OCI-LY3 (cell line): ENCODE data around the gene L3MBTL4.

Source experiments
- H2AFZ ChIP-seq: fragments of 200-600, 300-600 bp; shearing (Covaris generic); 2 replicates; pipeline ENCODE4 v1.6.0; 2014; ENCODE audit warnings: antibody characterized with exemption, low read depth, low read length
- H3K27ac ChIP-seq: fragments of 200-600, 300-600 bp; sonication (generic); 2 replicates; pipeline ENCODE4 v1.5.1; 2014; ENCODE audit warnings: mild to moderate bottlenecking, low read length, moderate library complexity, mixed read lengths
- H3K27me3 ChIP-seq: fragments of 200-600, 300-600 bp; sonication (generic); 2 replicates; pipeline ENCODE4 v1.6.1; 2014; ENCODE audit warnings: low read depth, low read length, mixed read lengths
- H3K36me3 ChIP-seq: fragments of 200-600, 300-600 bp; sonication (generic); replicated peaks from 2 replicates; pipeline ENCODE3; 2014; ENCODE audit warnings: low read depth, low read length, mixed read lengths
- H3K4me1 ChIP-seq: fragments of 300-600, 200-600 bp; sonication (generic); 2 replicates; pipeline ENCODE4 v1.6.1; 2014; ENCODE audit warnings: low read length, mixed read lengths
- H3K4me2 ChIP-seq: fragments of 200-600, 300-600 bp; sonication (generic); 2 replicates; pipeline ENCODE4 v1.6.1; 2014; ENCODE audit warnings: low read length, mixed read lengths
- H3K4me3 ChIP-seq: fragments of 300-600, 200-600 bp; sonication (generic); 2 replicates; pipeline ENCODE4 v1.5.1; 2014; ENCODE audit warnings: antibody characterized with exemption, mild to moderate bottlenecking, low read length, moderate library complexity
- H3K79me2 ChIP-seq: fragments of 300-600, 200-600 bp; shearing (Covaris generic); 2 replicates; pipeline ENCODE4 v1.6.1; 2014; ENCODE audit warnings: mild to moderate bottlenecking, low read length, mixed read lengths
- H3K9ac ChIP-seq: fragments of 300-600, 200-600 bp; shearing (Covaris generic); 2 replicates; pipeline ENCODE4 v1.6.0; 2014; ENCODE audit warnings: mild to moderate bottlenecking, low read length, moderate library complexity
- H3K9me3 ChIP-seq: fragments of 200-600, 300-600 bp; shearing (Covaris generic); 2 replicates; pipeline ENCODE4 v1.6.1; 2014; ENCODE audit warnings: low read length, mixed read lengths; ENCODE audit not compliant: insufficient read depth
- H4K20me1 ChIP-seq: fragments of 200-600, 300-600 bp; sonication (generic); 2 replicates; pipeline ENCODE4 v1.6.1; 2016; ENCODE audit warnings: low read length, mixed read lengths; ENCODE audit not compliant: insufficient read depth
- EZH2phosphoT487 ChIP-seq: fragments of 200-600 bp; shearing (Covaris generic); IDR thresholded peaks from 2 replicates; pipeline ENCODE4 v1.6.1; 2018; ENCODE audit warnings: antibody characterized with exemption, mixed run types, low read depth
- TF ChIP-seq, protein P1 (sequence below): fragments of 200-600, 300-600 bp; sonication (generic); IDR thresholded peaks from 2 replicates; pipeline ENCODE4 v1.5.1; 2014; ENCODE audit warnings: antibody characterized with exemption, low read length, low read depth

The L3MBTL4 gene

DNA sequence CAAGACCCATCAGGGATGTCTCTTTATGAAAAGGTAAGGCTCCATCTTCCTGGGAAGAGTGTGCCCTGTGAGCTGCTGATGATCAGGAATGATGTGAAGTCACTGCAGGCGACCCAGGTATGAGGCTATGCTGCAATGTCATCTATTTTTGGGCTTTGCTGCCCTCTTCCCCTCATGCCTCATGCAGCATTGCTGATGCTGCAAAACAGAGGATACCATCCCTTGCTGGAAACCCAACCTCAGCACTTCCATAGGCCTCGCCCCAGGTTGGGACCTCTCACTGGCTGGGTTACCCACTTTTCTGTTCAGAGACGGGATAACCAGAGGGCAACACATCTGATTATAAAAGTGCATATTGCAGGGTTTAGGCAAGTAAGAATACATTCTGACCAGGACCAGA lies 255.8 kb downstream of the L3MBTL4 start:
- H3K4me3 ChIP-seq, result no peak overlapping the region
- TF ChIP-seq, protein P1, sequence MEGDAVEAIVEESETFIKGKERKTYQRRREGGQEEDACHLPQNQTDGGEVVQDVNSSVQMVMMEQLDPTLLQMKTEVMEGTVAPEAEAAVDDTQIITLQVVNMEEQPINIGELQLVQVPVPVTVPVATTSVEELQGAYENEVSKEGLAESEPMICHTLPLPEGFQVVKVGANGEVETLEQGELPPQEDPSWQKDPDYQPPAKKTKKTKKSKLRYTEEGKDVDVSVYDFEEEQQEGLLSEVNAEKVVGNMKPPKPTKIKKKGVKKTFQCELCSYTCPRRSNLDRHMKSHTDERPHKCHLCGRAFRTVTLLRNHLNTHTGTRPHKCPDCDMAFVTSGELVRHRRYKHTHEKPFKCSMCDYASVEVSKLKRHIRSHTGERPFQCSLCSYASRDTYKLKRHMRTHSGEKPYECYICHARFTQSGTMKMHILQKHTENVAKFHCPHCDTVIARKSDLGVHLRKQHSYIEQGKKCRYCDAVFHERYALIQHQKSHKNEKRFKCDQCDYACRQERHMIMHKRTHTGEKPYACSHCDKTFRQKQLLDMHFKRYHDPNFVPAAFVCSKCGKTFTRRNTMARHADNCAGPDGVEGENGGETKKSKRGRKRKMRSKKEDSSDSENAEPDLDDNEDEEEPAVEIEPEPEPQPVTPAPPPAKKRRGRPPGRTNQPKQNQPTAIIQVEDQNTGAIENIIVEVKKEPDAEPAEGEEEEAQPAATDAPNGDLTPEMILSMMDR, result no peak
- H3K9ac ChIP-seq, result no peak overlapping the region

GRCh38 chr18:6156446-6156845 lies 258.3 kb downstream of the L3MBTL4 start:
- TF ChIP-seq, protein P1, result no peak
- no peak for TF ChIP-seq EZH2phosphoT487
- no peaks in the 10 kb centered on the region for H3K9me3 ChIP-seq
- H3K36me3 ChIP-seq, result no peaks in the 10 kb centered on the region
- H3K4me3 ChIP-seq, result no peak overlapping the region
- H2AFZ ChIP-seq, result no peak overlapping the region
- H3K79me2 ChIP-seq, result no peaks in the 10 kb centered on the region
- H3K9ac ChIP-seq, result no peak overlapping the region
- no peaks in the 10 kb centered on the region for H3K27me3 ChIP-seq
- H4K20me1 ChIP-seq, result no peaks in the 10 kb centered on the region
- no peak overlapping the region for H3K4me2 ChIP-seq
- H3K27ac ChIP-seq, result no peak overlapping the region
- H3K4me1 ChIP-seq, result no peaks in the 10 kb centered on the region

More for the DNA sequence above, 255.8 kb downstream of the L3MBTL4 start:
- Histone ChIP-seq H2AFZ (no peak overlapping the region), H3K27ac (no peak overlapping the region), H3K4me2 (no peak overlapping the region), H3K36me3 (no peaks in the 10 kb centered on the region), H3K79me2 (no peaks in the 10 kb centered on the region), H3K9me3 (no peaks in the 10 kb centered on the region), H3K27me3 (no peaks in the 10 kb centered on the region), H3K4me1 (no peaks in the 10 kb centered on the region), H4K20me1 (no peaks in the 10 kb centered on the region)

- no peak overlapping the region for H3K4me2 ChIP-seq
- H4K20me1 ChIP-seq, result no peaks in the 10 kb centered on the region
- no peaks in the 10 kb centered on the region for H3K4me1 ChIP-seq
- H2AFZ ChIP-seq, result no peak overlapping the region
- H3K36me3 ChIP-seq, result no peaks in the 10 kb centered on the region
- H3K4me3 ChIP-seq, result no peak overlapping the region
- TF ChIP-seq, protein P1, result no peak
- no peak for TF ChIP-seq EZH2phosphoT487
- H3K79me2 ChIP-seq, result no peaks in the 10 kb centered on the region
- H3K27ac ChIP-seq, result no peak overlapping the region
- H3K9me3 ChIP-seq, result no peaks in the 10 kb centered on the region
- H3K9ac ChIP-seq, result no peak overlapping the region
- H3K27me3 ChIP-seq, result no peaks in the 10 kb centered on the region
Observed at GRCh38 chr18:6155707-6156106, 259.0 kb downstream of the L3MBTL4 start.

- Histone ChIP-seq H3K9ac (no peak overlapping the region), H3K9me3 (no peaks in the 10 kb centered on the region), H3K36me3 (no peaks in the 10 kb centered on the region), H3K4me1 (no peaks in the 10 kb centered on the region), H3K4me3 (no peak overlapping the region), H4K20me1 (no peaks in the 10 kb centered on the region), H3K27me3 (no peaks in the 10 kb centered on the region), H3K79me2 (no peaks in the 10 kb centered on the region), H3K27ac (no peak overlapping the region), H2AFZ (no peak overlapping the region), H3K4me2 (no peak overlapping the region)
- TF ChIP-seq EZH2phosphoT487, result no peak
- TF ChIP-seq, protein P1, result no peak
Observed at GRCh38 chr18:6150430-6150829, 264.3 kb downstream of the L3MBTL4 start.
